Measurements from ENCODE around the gene RABGAP1L. TPM values are rescaled to one million over a fixed set of nuclear protein-coding genes. Genes with fewer than 3 reads are reported as not detected.

Gene RABGAP1L
- total RNA-seq, 1 donor: 29.8 TPM

DNA sequence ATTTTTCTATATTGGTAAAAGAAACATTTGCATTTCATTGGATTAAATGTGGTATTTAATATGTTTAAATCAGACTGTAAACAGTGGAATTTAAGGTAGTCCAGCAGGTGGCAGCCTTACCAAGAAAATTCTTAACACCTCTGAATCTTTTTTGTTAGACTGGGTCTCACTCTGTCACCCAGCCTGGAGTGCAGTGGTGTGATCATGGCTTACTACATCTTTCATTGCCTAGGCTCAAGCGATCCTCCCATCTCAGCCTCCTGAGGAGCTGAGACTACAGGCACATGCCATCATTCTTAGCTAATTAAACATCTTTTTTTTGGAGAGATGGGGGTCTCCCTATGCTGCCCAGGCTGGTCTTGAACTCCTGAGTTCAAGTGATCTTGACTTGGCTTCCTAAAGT, 98.8 kb downstream of the RABGAP1L start:
- peak; percentile 49 for DNase-seq (ENCODE audit: low read depth)
- no peak overlapping the region for H3K4me3 ChIP-seq (ENCODE audit: low read depth, low read length)
- TF ChIP-seq CTCF (IDR thresholded peaks at IDR 0.05; ENCODE audit: insufficient read depth, low read depth, low read length): peak; percentile 46

GRCh38 chr1:174262349-174263241, 103.3 kb downstream of the RABGAP1L start:
- peak; percentile 71 for TF ChIP-seq CTCF (IDR thresholded peaks at IDR 0.05; ENCODE audit: insufficient read depth, low read depth, low read length)
- peak; percentile 64 for DNase-seq (ENCODE audit: low read depth)
- H3K4me3 ChIP-seq (ENCODE audit: low read depth, low read length): no peak overlapping the region

GRCh38 chr1:174265282-174265681, 106.0 kb downstream of the RABGAP1L start:
- no peak for TF ChIP-seq CTCF (IDR thresholded peaks at IDR 0.05; ENCODE audit: insufficient read depth, low read depth, low read length)
- no peak overlapping the region for H3K4me3 ChIP-seq (ENCODE audit: low read depth, low read length)
- DNase-seq (ENCODE audit: low read depth): no peak

DNA sequence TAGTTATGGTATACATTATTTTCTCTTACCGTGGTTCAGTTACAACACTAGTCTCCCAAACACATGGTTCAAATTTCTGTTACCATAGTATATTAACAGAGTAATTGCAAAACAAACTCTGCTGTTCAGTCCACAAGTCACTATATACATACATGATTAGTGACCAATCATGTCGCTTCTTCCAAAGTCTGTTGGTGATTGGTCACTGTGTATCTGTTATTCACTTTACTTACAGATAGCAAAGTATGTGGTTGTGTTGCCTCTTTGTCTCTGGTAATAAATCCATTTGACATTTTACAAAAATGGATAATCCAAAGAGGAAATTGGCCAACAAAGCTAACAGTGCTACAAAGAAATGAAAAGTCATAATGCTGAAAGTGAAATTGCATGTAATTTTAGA, 107.2 kb downstream of the RABGAP1L start:
- TF ChIP-seq CTCF (IDR thresholded peaks at IDR 0.05; ENCODE audit: insufficient read depth, low read depth, low read length): no peak
- no peak overlapping the region for H3K4me3 ChIP-seq (ENCODE audit: low read depth, low read length)
- peak; percentile 15 for DNase-seq (ENCODE audit: low read depth)

- no peak for DNase-seq (ENCODE audit: low read depth)
- H3K4me3 ChIP-seq (ENCODE audit: low read depth, low read length): no peak overlapping the region
- TF ChIP-seq CTCF (IDR thresholded peaks at IDR 0.05; ENCODE audit: insufficient read depth, low read depth, low read length): no peak
These were observed 107.8 kb downstream of the RABGAP1L start for GRCh38 chr1:174266991-174267612.

DNA sequence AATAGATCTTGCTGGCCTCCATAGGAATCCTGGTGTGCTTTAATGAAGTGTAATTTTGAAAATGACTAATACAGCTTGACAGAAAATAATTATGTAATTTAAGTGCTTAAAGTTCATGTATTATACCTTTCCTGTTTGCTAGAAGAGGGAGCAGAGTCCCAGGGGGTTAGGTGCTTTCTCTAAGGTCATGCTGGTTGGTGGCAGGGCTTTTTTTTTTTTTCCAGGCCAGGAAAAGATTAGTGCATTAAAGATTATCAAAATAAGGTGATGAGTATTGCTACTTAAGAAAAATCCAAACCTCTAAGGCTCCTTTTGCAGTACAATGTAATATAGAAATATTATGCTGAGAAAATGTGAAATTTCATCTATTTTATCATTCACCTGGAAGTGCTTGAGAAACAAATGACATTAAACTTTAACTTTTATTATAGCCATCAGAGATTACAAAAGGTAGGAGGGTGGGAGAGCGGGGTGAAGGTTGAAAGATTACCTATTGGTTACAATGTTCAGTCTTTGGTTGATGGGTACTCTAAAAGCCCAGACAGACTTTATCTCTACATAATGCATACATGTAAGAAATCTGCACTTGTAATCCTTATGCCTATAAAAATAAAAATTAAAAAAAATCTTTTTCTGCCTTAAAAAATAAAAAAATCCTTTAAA, 110.8 kb downstream of the RABGAP1L start:
- no peak overlapping the region for H3K4me3 ChIP-seq (ENCODE audit: low read depth, low read length)
- DNase-seq (ENCODE audit: low read depth): no peak
- no peak for TF ChIP-seq CTCF (IDR thresholded peaks at IDR 0.05; ENCODE audit: insufficient read depth, low read depth, low read length)
